ENCODE results near the gene IL15.

IL15 gene

DNA sequence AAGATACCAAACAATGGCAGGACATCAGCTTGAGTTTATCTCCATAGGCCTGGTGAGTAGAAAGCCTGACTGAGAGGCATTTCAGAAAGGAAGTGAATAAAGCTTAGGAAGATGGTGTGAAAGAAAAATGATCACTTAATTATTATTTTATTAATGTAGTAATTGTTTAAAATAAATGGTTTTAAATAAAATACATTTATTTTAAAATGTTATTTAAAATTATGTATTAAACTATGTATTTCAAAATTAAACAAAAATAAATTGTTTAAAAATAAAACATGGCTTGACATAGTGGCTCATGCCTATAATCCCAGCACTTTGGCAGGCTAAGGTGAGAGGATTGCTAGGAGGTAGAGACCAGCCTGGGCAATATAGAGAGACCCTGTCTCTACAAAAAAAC, 145.8 kb downstream of the IL15 start:
- no peak for DNase-seq (ENCODE audit: low read depth in 2 of 2)

Data from stimulated activated CD8-positive, alpha-beta memory T cell treated with anti-CD3 and anti-CD28 coated beads, Interleukin-15, amount 100 ng/mL, for 48 hours (primary cell).